HG03045 (cell line): ENCODE measurements around the gene FBXL2.
"Not testable (repeated sequence)": the region's sequence is repeated elsewhere in the genome, so short reads cannot be mapped to it uniquely, and the experiment has no call there.

Experiments used
- ATAC-seq: cut with Tn5 transposase; IDR thresholded peaks from one replicate; pipeline ENCODE4 v1.9.1; 2021; ENCODE audit warnings: mild to moderate bottlenecking, moderate library complexity; ENCODE audit not compliant: unreplicated experiment

FBXL2 gene

DNA sequence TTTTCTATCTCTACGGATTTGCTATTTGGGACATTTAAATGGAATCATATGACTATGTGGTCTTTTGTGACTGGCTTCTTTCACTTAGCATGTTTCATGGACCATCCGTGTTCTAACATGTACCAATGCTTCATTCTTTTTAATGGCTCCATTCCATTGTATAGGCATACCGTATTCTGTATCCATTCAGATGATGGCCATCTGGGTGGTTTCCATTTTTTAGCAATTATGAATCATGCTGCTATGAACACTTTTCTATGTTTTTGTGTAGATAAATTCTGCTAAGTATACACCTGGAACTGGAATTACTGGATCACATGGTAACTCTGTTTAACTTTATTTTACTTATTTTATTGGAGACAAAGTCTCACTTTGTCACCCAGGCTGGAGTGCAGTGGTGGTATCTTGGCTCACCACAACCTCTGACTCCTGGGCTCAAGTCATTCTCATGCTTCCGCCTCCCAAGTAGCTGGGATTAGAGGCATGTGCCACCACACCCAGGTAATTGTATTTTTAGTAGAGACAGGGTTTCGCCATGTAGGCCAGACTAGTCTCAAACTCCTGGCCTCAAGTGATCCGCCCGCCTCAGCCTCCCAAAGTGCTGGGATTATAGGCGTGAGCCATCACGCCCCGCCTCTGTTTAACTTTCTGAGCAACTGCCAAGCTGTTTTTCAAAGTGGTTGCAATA lies 149.5 kb downstream of the FBXL2 start:
- no peak for ATAC-seq

DNA sequence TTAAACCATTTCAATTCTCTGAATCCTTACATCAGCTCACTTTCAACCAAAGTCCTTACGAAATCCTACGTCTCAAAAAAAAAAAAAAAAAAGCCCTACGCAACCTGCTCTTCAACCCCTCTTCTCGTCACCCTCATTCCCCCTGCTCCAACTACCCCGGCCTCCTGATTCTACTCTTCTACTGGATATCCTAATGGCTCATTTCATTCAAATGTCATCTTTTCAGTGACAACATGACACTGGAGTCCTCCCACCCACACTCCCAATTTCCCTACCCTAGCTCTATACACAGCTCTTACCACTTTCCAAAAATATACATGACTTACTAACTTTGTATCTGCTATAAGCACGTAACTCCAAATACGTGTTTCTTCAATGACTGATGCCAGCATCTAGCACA lies 151.5 kb downstream of the FBXL2 start:
- ATAC-seq = no peak

GRCh38 chr3:33429306-33429705 lies 152.1 kb downstream of the FBXL2 start:
- not testable (repeated sequence) for ATAC-seq

- no peak for ATAC-seq
Observed at GRCh38 chr3:33430061-33430460, 152.8 kb downstream of the FBXL2 start.

DNA sequence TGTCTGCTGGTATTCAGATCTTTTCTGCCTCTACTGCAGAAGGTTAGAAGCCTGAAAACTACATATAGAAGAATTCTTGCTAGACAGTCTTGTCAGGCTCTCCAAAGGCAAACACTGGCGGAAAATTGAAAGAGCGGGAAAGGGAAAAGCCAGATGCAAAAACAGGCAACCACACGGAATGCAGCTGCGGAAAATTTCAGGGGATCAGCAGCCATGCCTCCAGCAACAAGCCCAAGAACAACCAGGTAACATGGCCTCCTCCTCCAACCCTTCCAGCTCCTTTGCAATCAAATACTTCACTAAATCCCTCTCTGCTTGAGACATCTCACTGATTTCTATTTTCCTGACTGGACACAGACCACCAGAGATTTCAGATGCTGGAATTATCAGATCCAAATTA lies 153.3 kb downstream of the FBXL2 start:
- ATAC-seq = no peak

GRCh38 chr3:33433843-33434242 lies 156.6 kb downstream of the FBXL2 start:
- ATAC-seq = no peak
